Panc1 (cell line): ENCODE measurements around the gene MGAT5. TPM values are rescaled to one million over a fixed set of nuclear protein-coding genes. Genes with fewer than 3 reads are reported as not detected.

Experiments used
- ATAC-seq: fragments of 200-7000 bp; cut with Tn5 transposase; 2 replicates; pipeline ENCODE4 v1.9.1; 2020; ENCODE audit warnings: mild to moderate bottlenecking, moderate library complexity
- BruUV-seq: library from RNA; stranded (reverse); fragments of 400-500 nt; replicated peaks from 2 replicates; lab custom pipeline; 2021; lab: Mats Ljungman, UMichigan
- CTCF ChIA-PET: fragments of 300-600 bp; sonication (Branson Sonifier 250); formaldehyde crosslinking; loops from one replicate; lab custom pipeline; 2022; ENCODE audit warnings: antibody characterized with exemption; lab: Charles Lee
- POLR2A ChIA-PET: fragments of 300-600 bp; sonication (Branson Sonifier 250); formaldehyde crosslinking; loops from one replicate; lab custom pipeline; 2022; ENCODE audit warnings: antibody characterized with exemption; lab: Charles Lee
- DNase-seq: peaks from one replicate; pipeline ENCODE4 v3.0.0-alpha.2; 2010; ENCODE audit warnings: low read depth, low spot score
- H3K27ac ChIP-seq: 2 replicates; pipeline ENCODE4 v1.5.1; 2011; ENCODE audit warnings: mild to moderate bottlenecking, low read length, inconsistent platforms
- H3K27me3 ChIP-seq: fragments of 200-500 bp; sonication (Bioruptor generic); 2 replicates; pipeline ENCODE4 v1.6.0; 2014; ENCODE audit warnings: low read length, inconsistent platforms; ENCODE audit not compliant: control insufficient read depth, insufficient read depth
- H3K36me3 ChIP-seq: fragments of 200-500 bp; sonication (Bioruptor generic); 2 replicates; pipeline ENCODE4 v1.5.1; 2014; ENCODE audit warnings: inconsistent platforms, mild to moderate bottlenecking, low read length, moderate library complexity; ENCODE audit not compliant: control insufficient read depth, insufficient read depth
- H3K4me1 ChIP-seq: 2 replicates; pipeline ENCODE4 v1.5.1; 2011; ENCODE audit warnings: inconsistent platforms, mild to moderate bottlenecking, low read length, moderate library complexity; ENCODE audit not compliant: control insufficient read depth, insufficient read depth
- H3K4me3 ChIP-seq, 2 experiments: 2 replicates each; pipeline ENCODE4 v1.5.1; 2011 to 2012; ENCODE audit warnings: low read depth in 2 of 2, low read length in 2 of 2, mild to moderate bottlenecking in 2 of 2, inconsistent platforms in 1 of 2, moderate library complexity in 1 of 2
- H3K9me3 ChIP-seq: fragments of 200-500 bp; sonication (Bioruptor generic); 2 replicates; pipeline ENCODE4 v1.5.1; 2014; ENCODE audit warnings: low read depth, mild to moderate bottlenecking, inconsistent platforms, low read length, moderate library complexity; ENCODE audit not compliant: control insufficient read depth, insufficient read depth
- POLR2AphosphoS5 ChIP-seq: IDR thresholded peaks from 2 replicates; pipeline ENCODE4 v1.6.1; 2012; ENCODE audit warnings: mild to moderate bottlenecking, low read depth, low read length, moderate library complexity
- SIN3A ChIP-seq: IDR thresholded peaks from 2 replicates; pipeline ENCODE4 v1.6.1; 2012; ENCODE audit warnings: low read depth, mild to moderate bottlenecking, low read length, moderate library complexity, borderline replicate concordance; ENCODE audit not compliant: insufficient read depth
- TCF7L2 ChIP-seq: IDR thresholded peaks from 2 replicates; pipeline ENCODE4 v1.6.1; 2011; ENCODE audit warnings: mild to moderate bottlenecking, low read depth, low read length, inconsistent platforms
- in situ Hi-C: cut with HindIII; loops from 2 replicates; pipeline ENCODE4 v1.10.0; 2016; ENCODE audit warnings: low sequenced_read_pairs, low pct_unique_long_range_greater_than_20kb
- intact Hi-C: fragments of 100-400 bp; cut with micrococcal nuclease; formaldehyde crosslinking; loops from one replicate; pipeline ENCODE4 v1.10.0; 2022; ENCODE audit not compliant: unreplicated experiment
- total RNA-seq: library from RNA; stranded (reverse); gene quantifications from one replicate; pipeline ENCODE4 v1.2.1, GENCODE V29; 2021; ENCODE audit not compliant: unreplicated experiment
- TF ChIP-seq, protein P1 (sequence below), 2 experiments: IDR thresholded peaks; 2 replicates each; pipeline ENCODE4 v1.6.1; 2011 to 2012; ENCODE audit warnings: low read depth in 2 of 2, control low read depth in 1 of 2, low read length in 1 of 2, mild to moderate bottlenecking in 1 of 2, moderate library complexity in 1 of 2; ENCODE audit not compliant: insufficient read depth in 1 of 2
- TF ChIP-seq, protein P2 (sequence below): fragments of 450-650 bp; IDR thresholded peaks from 2 replicates; pipeline ENCODE4 v1.5.1; 2017; ENCODE audit warnings: mild to moderate bottlenecking

Gene MGAT5
- total RNA-seq, 1 experiment from 2014 or later: 22.1 TPM

DNA sequence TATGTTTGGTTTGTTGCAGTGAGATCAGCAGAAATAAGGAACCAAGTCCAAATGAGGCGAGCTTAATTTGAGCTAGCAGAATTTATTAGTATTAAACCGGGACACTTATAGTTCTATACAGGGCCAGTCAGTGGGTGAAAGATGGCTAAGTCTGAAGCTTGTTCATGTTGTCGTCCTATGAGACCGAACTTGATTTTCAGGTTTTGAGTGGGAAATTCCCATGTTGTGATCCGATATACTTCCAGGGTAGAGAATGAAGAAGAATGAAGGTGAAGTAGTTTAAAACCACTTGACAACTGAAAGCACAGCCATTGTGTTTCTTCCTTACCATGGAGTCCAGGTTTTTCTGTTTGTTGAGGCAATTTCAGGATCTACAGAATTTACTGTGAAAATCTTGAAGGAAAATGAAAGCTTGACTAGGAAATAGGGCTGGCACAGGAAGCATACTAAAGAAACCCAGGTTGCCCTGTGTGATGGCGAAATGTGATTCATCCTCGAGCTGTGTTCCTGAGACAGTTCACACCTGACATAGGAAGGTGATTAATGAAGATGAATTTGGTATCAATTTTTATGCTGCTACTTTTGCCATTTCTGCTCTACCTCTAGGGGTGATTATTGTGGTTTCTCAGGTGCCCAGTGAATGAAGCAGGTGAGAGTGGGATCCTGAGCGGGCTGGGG, 37.6 kb upstream of the MGAT5 start:
- Histone ChIP-seq H3K27me3 (no peaks in the 10 kb centered on the region), H3K9me3 (no peaks in the 10 kb centered on the region), H3K27ac (no peak overlapping the region), H3K4me3 (no peak overlapping the region), H3K36me3 (no peaks in the 10 kb centered on the region), H3K4me1 (no peaks in the 10 kb centered on the region)
- TF ChIP-seq TCF7L2: no peak
- TF ChIP-seq POLR2AphosphoS5: no peak
- TF ChIP-seq SIN3A: no peak
- TF ChIP-seq, protein P1, sequence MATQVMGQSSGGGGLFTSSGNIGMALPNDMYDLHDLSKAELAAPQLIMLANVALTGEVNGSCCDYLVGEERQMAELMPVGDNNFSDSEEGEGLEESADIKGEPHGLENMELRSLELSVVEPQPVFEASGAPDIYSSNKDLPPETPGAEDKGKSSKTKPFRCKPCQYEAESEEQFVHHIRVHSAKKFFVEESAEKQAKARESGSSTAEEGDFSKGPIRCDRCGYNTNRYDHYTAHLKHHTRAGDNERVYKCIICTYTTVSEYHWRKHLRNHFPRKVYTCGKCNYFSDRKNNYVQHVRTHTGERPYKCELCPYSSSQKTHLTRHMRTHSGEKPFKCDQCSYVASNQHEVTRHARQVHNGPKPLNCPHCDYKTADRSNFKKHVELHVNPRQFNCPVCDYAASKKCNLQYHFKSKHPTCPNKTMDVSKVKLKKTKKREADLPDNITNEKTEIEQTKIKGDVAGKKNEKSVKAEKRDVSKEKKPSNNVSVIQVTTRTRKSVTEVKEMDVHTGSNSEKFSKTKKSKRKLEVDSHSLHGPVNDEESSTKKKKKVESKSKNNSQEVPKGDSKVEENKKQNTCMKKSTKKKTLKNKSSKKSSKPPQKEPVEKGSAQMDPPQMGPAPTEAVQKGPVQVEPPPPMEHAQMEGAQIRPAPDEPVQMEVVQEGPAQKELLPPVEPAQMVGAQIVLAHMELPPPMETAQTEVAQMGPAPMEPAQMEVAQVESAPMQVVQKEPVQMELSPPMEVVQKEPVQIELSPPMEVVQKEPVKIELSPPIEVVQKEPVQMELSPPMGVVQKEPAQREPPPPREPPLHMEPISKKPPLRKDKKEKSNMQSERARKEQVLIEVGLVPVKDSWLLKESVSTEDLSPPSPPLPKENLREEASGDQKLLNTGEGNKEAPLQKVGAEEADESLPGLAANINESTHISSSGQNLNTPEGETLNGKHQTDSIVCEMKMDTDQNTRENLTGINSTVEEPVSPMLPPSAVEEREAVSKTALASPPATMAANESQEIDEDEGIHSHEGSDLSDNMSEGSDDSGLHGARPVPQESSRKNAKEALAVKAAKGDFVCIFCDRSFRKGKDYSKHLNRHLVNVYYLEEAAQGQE (IDR thresholded peaks at IDR 0.05; ENCODE audit: insufficient read depth in 1 of 2, low read depth in 2 of 2, low read length in 1 of 2): no peak
- TF ChIP-seq, protein P2, sequence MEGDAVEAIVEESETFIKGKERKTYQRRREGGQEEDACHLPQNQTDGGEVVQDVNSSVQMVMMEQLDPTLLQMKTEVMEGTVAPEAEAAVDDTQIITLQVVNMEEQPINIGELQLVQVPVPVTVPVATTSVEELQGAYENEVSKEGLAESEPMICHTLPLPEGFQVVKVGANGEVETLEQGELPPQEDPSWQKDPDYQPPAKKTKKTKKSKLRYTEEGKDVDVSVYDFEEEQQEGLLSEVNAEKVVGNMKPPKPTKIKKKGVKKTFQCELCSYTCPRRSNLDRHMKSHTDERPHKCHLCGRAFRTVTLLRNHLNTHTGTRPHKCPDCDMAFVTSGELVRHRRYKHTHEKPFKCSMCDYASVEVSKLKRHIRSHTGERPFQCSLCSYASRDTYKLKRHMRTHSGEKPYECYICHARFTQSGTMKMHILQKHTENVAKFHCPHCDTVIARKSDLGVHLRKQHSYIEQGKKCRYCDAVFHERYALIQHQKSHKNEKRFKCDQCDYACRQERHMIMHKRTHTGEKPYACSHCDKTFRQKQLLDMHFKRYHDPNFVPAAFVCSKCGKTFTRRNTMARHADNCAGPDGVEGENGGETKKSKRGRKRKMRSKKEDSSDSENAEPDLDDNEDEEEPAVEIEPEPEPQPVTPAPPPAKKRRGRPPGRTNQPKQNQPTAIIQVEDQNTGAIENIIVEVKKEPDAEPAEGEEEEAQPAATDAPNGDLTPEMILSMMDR: no peak
- DNase-seq (no peak), ATAC-seq (no peak)
- ChIA-PET POLR2A (no interaction called here), CTCF (no interaction called here)
- no TSS peak for BruUV-seq
- intact Hi-C loops: no loop called here
- in situ Hi-C loops: no loop called here

DNA sequence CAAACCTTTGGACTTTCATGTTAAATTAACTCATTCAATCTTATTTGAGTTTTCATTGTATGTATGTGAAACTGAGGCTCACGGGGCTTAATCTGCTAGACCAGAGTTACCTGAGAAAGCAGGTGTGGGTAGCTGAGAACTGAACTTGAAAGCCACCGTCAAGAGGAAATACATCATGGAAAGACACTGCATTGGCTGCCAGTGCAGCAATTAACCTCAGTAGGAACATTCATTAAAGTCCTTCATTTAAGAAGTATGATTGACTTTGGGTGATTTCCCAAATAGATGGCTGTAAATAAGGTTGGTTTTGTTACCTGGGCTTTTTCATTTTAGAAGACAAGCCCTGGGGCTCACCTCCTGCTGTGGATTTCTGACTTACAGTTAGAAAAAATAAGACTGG, 36.5 kb upstream of the MGAT5 start:
- ChIA-PET POLR2A (no interaction called here), CTCF (interaction anchor here (0.6 kb wide), 1 partner anchor 104 kb away, joined by 4 read pairs; no protein-coding TSS in a partner anchor)
- Histone ChIP-seq H3K9me3 (no peaks in the 10 kb centered on the region), H3K36me3 (no peaks in the 10 kb centered on the region), H3K27me3 (no peaks in the 10 kb centered on the region), H3K27ac (no peak overlapping the region), H3K4me1 (no peaks in the 10 kb centered on the region), H3K4me3 (no peak overlapping the region)
- ATAC-seq (no peak), DNase-seq (no peak)
- intact Hi-C loops (no loop called here), in situ Hi-C loops (no loop called here)
- no TSS peak for BruUV-seq
- TF ChIP-seq TCF7L2: no peak
- TF ChIP-seq SIN3A: no peak
- TF ChIP-seq, protein P1 (IDR thresholded peaks at IDR 0.05; ENCODE audit: insufficient read depth in 1 of 2, low read depth in 2 of 2, low read length in 1 of 2): no peak
- TF ChIP-seq, protein P2: no peak
- TF ChIP-seq POLR2AphosphoS5: no peak
